NCI-H446 treated with DMSO at 0.1 percent for 48 hours (cell line): Measurements from ENCODE around the gene MANEAL.

Experiments
- DNase-seq: peaks from one replicate; lab custom pipeline; 2025; lab: John Stamatoyannopoulos, UW

Gene MANEAL

DNA sequence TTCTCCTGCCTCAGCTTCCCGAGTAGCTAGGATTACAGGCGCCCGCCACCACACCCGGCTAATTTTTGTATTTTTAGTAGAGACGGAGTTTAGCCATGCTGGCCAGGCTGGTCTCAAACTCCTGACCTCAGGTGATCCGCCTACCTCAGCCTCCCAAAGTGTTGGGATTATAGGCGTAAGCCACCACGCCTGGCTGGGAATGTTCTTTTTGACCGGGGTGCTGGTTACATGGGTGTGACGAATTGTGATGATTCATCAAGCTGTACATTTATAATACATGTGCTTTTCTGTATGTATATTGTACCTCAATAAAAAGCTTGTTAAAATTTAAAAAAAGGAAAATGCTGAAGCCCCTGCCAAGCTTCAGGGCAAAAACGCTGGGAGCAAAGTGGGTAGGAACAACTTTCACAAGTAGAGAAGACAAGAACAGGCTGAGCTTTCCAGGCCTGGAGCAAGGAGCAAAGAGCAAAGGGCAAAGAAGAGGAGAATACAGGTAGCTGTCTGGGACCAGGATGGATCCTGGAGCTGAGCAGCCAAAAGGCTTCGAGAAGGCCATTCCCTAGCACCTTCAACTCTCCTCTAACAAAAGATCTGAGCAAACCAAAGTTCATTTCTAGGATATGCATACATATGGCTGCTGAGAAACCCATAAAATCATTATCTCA lies 34.9 kb downstream of the MANEAL start:
- no peak for DNase-seq

DNA sequence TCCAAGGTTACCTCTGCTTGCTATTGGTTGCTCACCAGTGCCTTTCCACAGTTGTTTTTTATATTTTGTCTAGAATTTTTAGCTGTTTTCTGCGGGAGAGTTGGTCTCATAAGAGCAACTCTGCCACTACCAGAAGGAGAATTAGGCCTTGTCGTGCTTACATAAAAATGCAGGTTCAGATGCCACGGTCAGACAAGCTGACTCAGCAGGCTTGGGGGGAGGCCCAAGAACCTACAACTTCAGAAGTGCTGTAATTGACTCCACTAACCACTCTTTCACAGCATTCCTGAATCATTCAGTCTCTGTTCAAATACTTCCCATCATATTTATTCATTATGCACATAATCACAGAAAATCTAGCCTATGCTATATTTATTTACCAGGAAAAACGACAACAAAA lies 37.5 kb downstream of the MANEAL start:
- DNase-seq, result no peak

- DNase-seq, result no peak
These were observed 38.2 kb downstream of the MANEAL start for GRCh38 chr1:37831809-37832208.

DNA sequence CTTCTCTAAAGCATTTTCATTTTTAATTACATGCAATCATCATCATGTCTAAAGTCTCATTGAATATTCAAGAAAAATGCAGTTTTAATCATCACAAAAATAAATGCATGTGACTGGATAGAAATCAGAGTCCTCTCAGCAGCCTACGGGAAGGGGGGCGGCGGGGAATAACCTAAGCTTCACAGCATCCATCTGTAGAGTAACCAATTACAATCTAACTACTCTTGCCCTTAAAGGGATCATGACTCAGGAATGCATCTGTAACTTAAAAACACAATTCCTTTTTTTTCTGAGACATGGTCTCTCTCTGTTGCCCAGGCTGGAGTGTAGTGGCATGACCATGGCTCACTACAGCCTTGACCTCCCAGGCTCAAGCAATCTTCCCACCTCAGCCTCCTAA lies 43.1 kb downstream of the MANEAL start:
- DNase-seq, result no peak

GRCh38 chr1:37839676-37840075 lies 46.0 kb downstream of the MANEAL start:
- no peak for DNase-seq

- DNase-seq, result no peak
These were observed 47.1 kb downstream of the MANEAL start for GRCh38 chr1:37840711-37841110.

DNA sequence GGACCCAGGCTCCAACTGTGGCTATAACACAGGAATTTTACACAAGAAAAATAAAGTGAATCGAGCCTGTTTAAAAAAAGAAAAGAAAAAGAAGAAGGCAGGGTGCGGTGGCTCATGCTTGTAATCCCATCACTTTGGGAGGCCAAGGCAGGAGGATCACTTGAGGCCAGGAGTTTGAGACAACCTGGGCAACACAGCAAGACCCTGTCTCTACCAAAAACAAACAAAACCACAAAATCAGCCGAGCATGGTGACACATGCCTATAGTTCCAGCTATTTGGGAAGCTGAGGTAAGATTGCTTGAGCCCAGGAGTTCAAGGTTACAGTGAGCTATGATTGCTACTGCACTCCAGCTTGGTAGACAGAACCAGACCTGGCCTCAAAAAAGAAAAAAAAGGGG lies 48.0 kb downstream of the MANEAL start:
- DNase-seq, result no peak

DNA sequence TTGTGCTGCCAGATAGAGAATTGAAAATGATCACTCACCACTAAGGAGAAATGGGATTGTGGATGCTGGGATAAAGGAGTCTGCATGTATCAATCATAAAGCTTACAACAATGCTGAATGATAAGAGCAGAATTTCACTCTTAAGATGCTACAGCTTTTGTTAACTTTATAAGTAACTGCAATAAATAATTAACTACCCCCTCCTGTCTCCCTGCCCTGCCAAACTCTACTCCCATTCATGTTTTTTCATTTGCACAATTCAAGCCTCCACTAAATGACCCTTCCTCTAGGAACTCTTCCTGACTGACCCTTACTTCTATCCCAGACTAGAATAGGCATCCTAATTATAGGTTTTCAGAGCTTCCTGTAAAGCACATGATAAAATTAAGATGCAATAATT lies 50.9 kb downstream of the MANEAL start:
- no peak for DNase-seq

- no peak for DNase-seq
These were observed 51.5 kb downstream of the MANEAL start for GRCh38 chr1:37845049-37845646.

GRCh38 chr1:37845786-37846185 lies 52.1 kb downstream of the MANEAL start:
- DNase-seq, result no peak

DNA sequence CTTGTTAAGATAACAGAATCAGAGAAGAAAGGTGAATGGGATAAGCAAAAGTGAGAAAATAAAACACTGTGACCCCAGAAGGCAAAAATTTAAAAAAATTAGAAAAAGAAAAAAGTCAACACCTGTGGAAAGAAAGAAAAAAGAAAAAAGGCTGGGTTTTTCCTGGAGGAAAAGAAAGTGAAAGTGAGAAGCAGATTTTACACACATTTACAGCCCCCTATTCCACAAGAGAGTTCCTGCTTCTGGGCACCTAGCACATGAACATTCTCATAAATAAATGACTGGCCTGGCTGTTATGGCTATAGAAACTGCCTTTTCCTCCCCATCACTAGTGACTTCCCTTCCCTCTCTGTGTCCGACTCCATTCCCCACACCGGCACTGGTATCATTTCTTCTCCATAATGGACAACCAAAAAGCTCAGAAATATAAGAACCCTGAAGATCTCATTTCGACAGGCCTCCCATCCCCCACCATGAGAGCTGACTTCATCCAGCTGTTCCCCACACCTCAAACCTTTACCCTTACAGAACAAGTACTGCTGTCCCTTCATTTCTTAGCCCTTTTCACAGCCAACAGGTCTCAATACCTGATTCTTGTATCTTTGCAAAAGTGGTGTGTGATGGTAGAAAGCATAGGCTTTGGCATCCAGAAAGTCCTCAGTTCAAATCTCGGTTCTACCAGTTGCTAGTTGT lies 53.1 kb downstream of the MANEAL start:
- DNase-seq, result no peak

GRCh38 chr1:37849480-37849879 lies 55.8 kb downstream of the MANEAL start:
- DNase-seq, result no peak

GRCh38 chr1:37850352-37850955 lies 56.8 kb downstream of the MANEAL start:
- no peak for DNase-seq
